HG03135 (cell line): Measurements from ENCODE around the gene TMEM204.

Experiments
- ATAC-seq: cut with Tn5 transposase; IDR thresholded peaks from one replicate; pipeline ENCODE4 v1.9.1; 2021; ENCODE audit warnings: mild to moderate bottlenecking, moderate library complexity; ENCODE audit not compliant: unreplicated experiment

Gene TMEM204

GRCh38 chr16:1518626-1519135, 14.8 kb upstream of the TMEM204 start:
- no peak for ATAC-seq

GRCh38 chr16:1519831-1520230, 13.6 kb upstream of the TMEM204 start:
- ATAC-seq, result no peak

- ATAC-seq, result no peak
Observed at GRCh38 chr16:1520461-1520860, 13.0 kb upstream of the TMEM204 start.

- ATAC-seq, result no peak
Observed at GRCh38 chr16:1523581-1524245, 9.8 kb upstream of the TMEM204 start.

- no peak for ATAC-seq
Observed at GRCh38 chr16:1524366-1524765, 9.1 kb upstream of the TMEM204 start.

- no peak for ATAC-seq
Observed at GRCh38 chr16:1525871-1526607, 7.4 kb upstream of the TMEM204 start.

GRCh38 chr16:1526608-1527555, 6.6 kb upstream of the TMEM204 start:
- no peak for ATAC-seq

- ATAC-seq, result no peak
Observed at GRCh38 chr16:1527836-1528811, 5.3 kb upstream of the TMEM204 start.

GRCh38 chr16:1528921-1529537, 4.4 kb upstream of the TMEM204 start:
- ATAC-seq, result no peak

GRCh38 chr16:1530349-1530882, 3.0 kb upstream of the TMEM204 start:
- ATAC-seq, result no peak

GRCh38 chr16:1530883-1531637, 2.4 kb upstream of the TMEM204 start:
- no peak for ATAC-seq

- no peak for ATAC-seq
Observed at GRCh38 chr16:1531638-1531910, 1.9 kb upstream of the TMEM204 start.

- no peak for ATAC-seq
Observed at GRCh38 chr16:1532081-1532760, 1.2 kb upstream of the TMEM204 start.

GRCh38 chr16:1532771-1533170, 695 bp upstream of the TMEM204 start:
- ATAC-seq, result no peak

GRCh38 chr16:1534021-1535020, 855 bp downstream of the TMEM204 start:
- ATAC-seq, result no peak

GRCh38 chr16:1535391-1536291, 2.2 kb downstream of the TMEM204 start:
- no peak for ATAC-seq
